Muscle layer of duodenum (tissue), 2 donors: ENCODE results near the gene PRMT3.
"Not testable (repeated sequence)": the region's sequence is repeated elsewhere in the genome, so short reads cannot be mapped to it uniquely, and the experiment has no call there.

ENCODE experiments used
- H3K27ac ChIP-seq: one replicate; pipeline ENCODE4 v1.7.0; 2013; ENCODE audit warnings: mild to moderate bottlenecking, low read length
- H3K27me3 ChIP-seq: one replicate; pipeline ENCODE4 v1.7.0; 2013; ENCODE audit warnings: low read depth, mild to moderate bottlenecking, control low read depth, low read length
- H3K36me3 ChIP-seq, 2 donors: one replicate each; pipeline ENCODE4 v1.7.0; 2013; ENCODE audit warnings: low read length in 2 of 2, control low read depth in 1 of 2, mild to moderate bottlenecking in 1 of 2; ENCODE audit not compliant: insufficient read depth in 2 of 2, control insufficient read depth in 1 of 2
- H3K4me1 ChIP-seq, 2 donors: one replicate each; pipeline ENCODE4 v1.7.0; 2013; ENCODE audit warnings: low read length in 2 of 2, mild to moderate bottlenecking in 2 of 2, control low read depth in 1 of 2, moderate library complexity in 1 of 2; ENCODE audit not compliant: insufficient read depth in 2 of 2, control insufficient read depth in 1 of 2
- H3K4me3 ChIP-seq, 2 donors: one replicate each; pipeline ENCODE4 v1.7.0; 2013; ENCODE audit warnings: low read length in 2 of 2, low read depth in 1 of 2, mild to moderate bottlenecking in 1 of 2
- H3K9me3 ChIP-seq, 2 donors: one replicate each; pipeline ENCODE4 v1.7.0; 2013; ENCODE audit warnings: low read length in 2 of 2, control low read depth in 1 of 2, mild to moderate bottlenecking in 1 of 2; ENCODE audit not compliant: control insufficient read depth in 1 of 2
- donor health status: healthy.

PRMT3 gene

DNA sequence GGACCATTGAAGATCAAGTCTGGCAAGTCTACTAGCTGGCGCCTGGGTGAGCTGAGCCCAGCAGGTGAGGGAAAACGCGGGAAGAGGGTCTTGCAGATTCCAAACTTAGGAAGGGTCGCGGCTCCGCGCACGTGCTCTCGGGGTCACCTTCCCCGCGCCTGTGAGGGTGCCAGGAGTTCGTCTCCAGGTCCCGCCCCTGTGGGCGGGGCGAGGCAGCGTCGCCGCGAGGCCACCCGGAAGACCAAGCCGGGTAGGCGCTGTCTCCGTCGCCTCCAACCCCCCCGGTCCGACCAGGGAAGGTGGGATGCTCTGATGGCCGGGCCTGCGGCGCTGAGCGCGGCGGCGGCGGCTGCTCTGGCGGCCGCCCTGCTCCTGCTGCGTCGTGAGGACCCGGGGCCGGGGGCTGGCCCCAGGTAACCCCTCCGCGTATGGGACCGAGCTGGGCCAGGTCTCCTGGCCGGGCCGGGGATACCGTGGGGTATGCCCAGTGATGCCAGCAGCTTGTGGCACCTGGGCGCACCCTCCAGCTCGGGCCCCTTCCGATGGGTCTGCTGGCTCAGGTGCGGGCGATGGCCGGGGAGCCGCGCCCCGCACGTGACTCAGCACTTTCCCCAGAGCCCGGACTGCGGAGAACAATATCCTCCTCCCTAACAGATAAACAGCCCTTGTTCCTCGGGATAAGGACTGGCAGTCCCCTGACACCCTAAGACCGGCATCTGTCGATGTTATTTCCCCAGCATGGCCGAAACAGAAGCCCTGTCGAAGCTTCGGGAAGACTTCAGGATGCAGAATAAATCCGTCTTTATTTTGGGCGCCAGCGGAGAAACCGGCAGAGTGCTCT, 23.8 kb upstream of the PRMT3 start, which contains the start of gene HTATIP2:
Gene HTATIP2 (plus strand): TSS at position 215 of the 841 bp plus-strand sequence. CDS start 524 bp downstream, at position 739.
- Histone ChIP-seq H3K36me3 (peaks cover 0 to 18% of the 10 kb centered on the region in 2 donors), H3K4me1 (peaks cover 15 to 17% of the 10 kb centered on the region in 2 donors), H3K27ac (peak within 1 kb of the TSS; percentile 81), H3K9me3 (no peaks in the 10 kb centered on the region), H3K27me3 (no peaks in the 10 kb centered on the region), H3K4me3 (peak within 1 kb of the TSS; percentile 89 to 91)

DNA sequence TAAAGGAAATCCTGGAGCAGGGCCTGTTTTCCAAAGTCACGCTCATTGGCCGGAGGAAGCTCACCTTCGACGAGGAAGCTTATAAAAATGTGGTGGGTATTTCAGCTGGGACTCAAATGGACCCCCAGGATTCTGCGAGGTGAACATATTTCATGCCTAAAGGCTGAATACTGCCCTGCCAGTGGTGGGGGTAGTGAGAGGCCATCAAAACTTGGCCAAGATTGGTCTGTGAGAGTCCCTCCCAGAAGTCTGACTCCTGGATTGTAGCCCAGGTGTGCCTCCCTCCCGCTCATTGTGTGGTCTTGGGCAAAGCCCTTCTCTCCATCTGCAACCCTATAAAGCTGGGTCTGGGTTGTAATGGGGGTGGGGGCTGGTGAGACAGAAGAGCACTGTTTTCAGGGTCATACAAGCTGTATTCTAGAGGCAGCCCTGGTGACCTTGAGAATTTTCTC, 23.1 kb upstream of the PRMT3 start:
- Histone ChIP-seq H3K4me3 (peak overlapping the region; percentile 89 to 91), H3K27ac (peak overlapping the region; percentile 81), H3K27me3 (no peaks in the 10 kb centered on the region), H3K36me3 (peaks cover 0 to 19% of the 10 kb centered on the region in 2 donors), H3K9me3 (no peaks in the 10 kb centered on the region), H3K4me1 (peaks cover 15 to 17% of the 10 kb centered on the region in 2 donors)

DNA sequence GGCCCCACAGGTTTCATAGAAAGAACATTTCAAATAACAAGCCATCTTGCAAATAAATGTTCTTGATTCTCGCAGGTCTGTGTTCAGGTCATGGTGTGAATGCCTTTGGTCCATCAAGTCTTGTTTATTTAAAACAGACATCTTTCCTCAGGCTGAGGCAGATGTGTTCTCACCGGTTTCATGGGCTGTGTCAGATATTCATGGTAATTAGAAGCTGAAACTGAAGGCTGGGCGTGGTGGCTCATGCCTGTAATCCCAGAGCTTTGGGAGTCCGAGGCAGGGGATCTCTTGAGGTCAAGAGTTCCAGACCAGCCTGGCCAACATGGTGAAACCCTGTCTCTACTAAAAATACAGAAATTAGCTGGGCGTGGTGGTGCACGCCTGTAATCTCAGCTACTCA, 22.1 kb upstream of the PRMT3 start:
- Histone ChIP-seq H3K36me3 (peaks cover 3 to 19% of the 10 kb centered on the region in 2 donors), H3K4me1 (peaks cover 15 to 17% of the 10 kb centered on the region in 2 donors)
- not testable (repeated sequence) for H3K9me3 ChIP-seq, H3K27me3 ChIP-seq, H3K27ac ChIP-seq, H3K4me3 ChIP-seq

- Histone ChIP-seq H3K27ac (peak overlapping the region; percentile 62), H3K4me3 (peak overlapping the region in 1 of 2 donors; percentile 16), H3K4me1 (peaks cover 15 to 17% of the 10 kb centered on the region in 2 donors), H3K9me3 (no peaks in the 10 kb centered on the region), H3K27me3 (no peaks in the 10 kb centered on the region), H3K36me3 (peaks cover 3 to 19% of the 10 kb centered on the region in 2 donors)
These were observed 20.1 kb upstream of the PRMT3 start for GRCh38 chr11:20367313-20367948.

DNA sequence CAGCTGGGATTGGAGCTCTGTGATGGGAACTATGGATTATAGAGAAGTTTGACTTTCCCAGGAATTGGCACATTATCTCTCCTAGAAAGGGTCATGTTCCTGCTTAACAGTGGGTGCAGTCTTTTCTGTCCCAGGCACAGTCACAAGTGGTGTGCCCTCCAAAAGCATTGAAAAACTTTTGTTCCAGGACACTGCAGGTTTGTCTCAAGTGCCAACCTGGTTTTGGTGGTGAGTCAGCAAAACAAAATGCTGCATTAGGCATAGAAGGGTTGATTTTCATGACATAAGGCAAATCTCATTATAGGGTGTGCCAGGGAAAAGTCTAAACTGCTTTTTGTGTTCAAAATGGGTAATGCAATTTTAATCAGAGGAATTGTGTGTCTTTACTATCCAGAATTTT, 19.1 kb upstream of the PRMT3 start:
- no peaks in the 10 kb centered on the region for H3K9me3 ChIP-seq
- H3K4me3 ChIP-seq, result no peak overlapping the region
- peaks cover 10 to 17% of the 10 kb centered on the region in 2 donors for H3K4me1 ChIP-seq
- peaks cover 3 to 24% of the 10 kb centered on the region in 2 donors for H3K36me3 ChIP-seq
- no peak overlapping the region for H3K27ac ChIP-seq
- H3K27me3 ChIP-seq, result no peaks in the 10 kb centered on the region

DNA sequence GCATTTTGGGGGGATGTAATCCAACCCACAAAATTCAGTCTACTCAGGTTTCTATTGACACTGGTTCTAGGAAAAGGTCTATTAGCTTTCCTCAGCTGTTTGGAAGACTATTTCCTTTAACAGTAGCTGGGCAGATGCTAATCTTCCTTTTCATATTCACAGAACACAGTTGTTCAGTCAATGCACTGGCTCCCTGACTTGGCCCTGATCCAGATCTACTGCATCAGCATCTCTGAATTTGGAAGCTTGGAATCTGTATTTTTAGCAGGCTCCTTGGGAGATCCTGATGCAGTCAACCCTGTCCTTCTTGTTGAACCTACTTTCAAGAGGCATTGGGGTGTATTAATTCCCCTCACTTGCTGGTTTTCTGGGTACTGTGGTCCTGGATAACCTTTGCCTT, 17.7 kb upstream of the PRMT3 start:
- peaks cover 10% of the 10 kb centered on the region in 2 donors for H3K4me1 ChIP-seq
- H3K36me3 ChIP-seq, result peaks cover 3 to 24% of the 10 kb centered on the region in 2 donors
- no peaks in the 10 kb centered on the region for H3K9me3 ChIP-seq
- H3K27ac ChIP-seq, result no peak overlapping the region
- no peaks in the 10 kb centered on the region for H3K27me3 ChIP-seq
- no peak overlapping the region for H3K4me3 ChIP-seq

DNA sequence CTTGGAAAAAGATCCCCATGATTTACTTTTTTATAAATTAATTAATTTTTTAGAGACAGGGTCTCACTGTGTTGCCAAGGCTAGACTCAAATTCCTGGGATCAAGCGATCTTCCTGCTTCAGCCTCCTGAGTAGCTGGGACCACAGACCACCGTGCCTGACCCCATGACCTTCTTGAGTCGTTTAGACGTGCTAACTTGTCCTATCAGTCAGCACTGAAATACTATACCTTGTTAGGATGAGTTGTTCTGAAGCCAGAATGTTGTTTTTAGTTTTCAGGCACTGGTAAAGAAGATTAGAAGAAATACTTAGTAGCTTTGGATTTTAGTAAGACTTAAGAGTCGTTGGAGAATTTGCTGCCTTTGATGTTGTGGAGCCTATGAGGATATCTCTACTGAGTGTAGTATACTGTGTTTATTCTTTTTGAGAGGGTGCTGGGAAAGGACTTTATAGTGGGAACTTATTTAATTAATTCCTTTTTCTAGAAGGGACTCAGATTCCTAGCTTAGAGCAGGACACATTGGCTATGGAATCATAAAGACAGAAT, 15.4 kb upstream of the PRMT3 start:
- Histone ChIP-seq H3K27me3 (no peaks in the 10 kb centered on the region), H3K4me1 (peaks cover 0 to 4% of the 10 kb centered on the region in 2 donors), H3K36me3 (peaks cover 13 to 17% of the 10 kb centered on the region in 2 donors), H3K9me3 (no peaks in the 10 kb centered on the region), H3K27ac (no peak overlapping the region), H3K4me3 (no peak overlapping the region)

DNA sequence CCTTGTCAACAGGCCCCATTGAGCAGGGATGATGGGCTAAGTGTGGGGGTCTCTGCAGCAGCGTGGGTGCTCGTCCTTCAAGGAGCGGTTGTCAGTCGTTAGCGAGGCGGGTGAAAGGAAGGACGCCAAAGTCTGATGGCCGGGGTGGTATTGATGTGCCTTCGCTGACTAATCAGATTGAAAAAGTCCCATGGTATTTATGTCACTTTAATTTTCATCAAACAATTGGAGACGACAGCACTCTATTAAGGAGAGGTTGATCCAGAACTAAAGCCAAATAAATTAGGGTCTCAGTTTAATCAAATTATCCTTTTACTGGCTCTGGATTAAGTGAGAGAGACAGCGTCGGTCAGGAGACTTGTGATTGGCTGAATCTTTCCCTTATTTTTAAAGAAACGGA, 14.4 kb upstream of the PRMT3 start:
- Histone ChIP-seq H3K4me3 (no peak overlapping the region), H3K36me3 (peaks cover 14 to 23% of the 10 kb centered on the region in 2 donors), H3K27ac (no peak overlapping the region), H3K27me3 (no peaks in the 10 kb centered on the region), H3K4me1 (no peaks in the 10 kb centered on the region), H3K9me3 (no peaks in the 10 kb centered on the region)

- Histone ChIP-seq H3K27ac (no peak overlapping the region), H3K4me1 (no peaks in the 10 kb centered on the region), H3K27me3 (no peaks in the 10 kb centered on the region), H3K36me3 (peaks cover 18 to 23% of the 10 kb centered on the region in 2 donors), H3K4me3 (no peak overlapping the region), H3K9me3 (no peaks in the 10 kb centered on the region)
These were observed 13.8 kb upstream of the PRMT3 start for GRCh38 chr11:20373568-20374209.

- Histone ChIP-seq H3K4me3 (no peak overlapping the region), H3K27ac (no peak overlapping the region), H3K4me1 (no peaks in the 10 kb centered on the region), H3K27me3 (no peaks in the 10 kb centered on the region), H3K36me3 (peaks cover 20 to 33% of the 10 kb centered on the region in 2 donors), H3K9me3 (no peaks in the 10 kb centered on the region)
These were observed 12.7 kb upstream of the PRMT3 start for GRCh38 chr11:20374741-20375300.
